Left ventricle myocardium superior (tissue), 1 donor: ENCODE results near the gene PPP1R9A. TPM values are rescaled to one million over a fixed set of nuclear protein-coding genes. Genes with fewer than 3 reads are reported as not detected.

Experiments used
- ATAC-seq: fragments of 200-7000 bp; cut with Tn5 transposase; one replicate; pipeline ENCODE4 v1.9.1; 2020; ENCODE audit warnings: mild to moderate bottlenecking, moderate library complexity
- DNase-seq: peaks from one replicate; pipeline ENCODE4 v3.0.0-alpha.2; 2020
- intact Hi-C: fragments of 100-400 bp; cut with micrococcal nuclease; formaldehyde crosslinking; loops from one replicate; pipeline ENCODE4 v1.11.0; 2022
- total RNA-seq: library from RNA; stranded (reverse); fragmentation: NEBNext Ultra II Directional; extraction: Animal tissue kit (Norgen Biotek cat#: 25700); gene quantifications from one replicate; pipeline ENCODE4 v1.2.1, GENCODE V29; 2021
- donor health status: DM: no; HTN: yes; CAD: no; lungs with severe emphysema.

Gene PPP1R9A
- total RNA-seq, 1 donor from 2014 or later, result 26.0 TPM

DNA sequence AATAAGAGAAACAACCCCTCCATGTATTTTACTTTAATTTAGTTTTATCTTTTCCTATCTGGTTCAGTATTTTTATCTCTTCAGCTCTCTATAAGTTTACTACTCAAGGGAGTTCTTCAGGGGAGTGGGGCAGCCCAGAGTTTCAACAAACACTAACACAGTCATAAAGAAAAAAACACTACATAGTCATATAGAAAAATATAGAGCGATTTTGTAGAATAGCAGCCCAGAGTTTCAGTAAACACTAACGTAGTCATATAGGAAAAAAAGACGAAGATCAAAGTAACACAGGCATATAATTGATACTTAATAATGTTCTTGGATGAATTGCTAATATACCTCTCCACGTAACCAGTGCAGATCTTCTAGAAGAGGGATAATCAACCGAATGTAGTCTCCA lies 362.2 kb downstream of the PPP1R9A start:
- ATAC-seq, result no peak
- intact Hi-C loops, result no loop called here
- no peak for DNase-seq

GRCh38 chr7:95276114-95276513 lies 368.7 kb downstream of the PPP1R9A start:
- ATAC-seq (no peak), DNase-seq (no peak)
- intact Hi-C loops, result no loop called here

DNA sequence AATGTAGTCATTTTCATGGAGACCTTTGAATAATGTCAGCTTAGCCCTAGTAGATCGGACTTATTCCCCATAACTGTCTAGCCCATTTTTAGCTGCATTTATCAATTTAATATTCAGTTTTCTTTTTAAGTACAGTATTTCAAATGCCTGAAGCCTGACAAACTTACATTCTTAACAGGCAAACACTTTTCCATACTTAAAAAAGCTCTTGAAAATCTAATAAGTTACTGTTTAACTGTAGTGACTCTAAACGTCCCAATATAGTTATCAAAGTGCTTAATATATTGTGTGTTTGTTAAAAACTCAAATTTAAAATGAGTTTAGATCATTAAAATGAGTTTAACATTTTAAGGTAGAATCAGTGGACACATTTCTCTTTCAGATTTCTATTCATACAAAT lies 372.0 kb downstream of the PPP1R9A start:
- DNase-seq, result no peak
- intact Hi-C loops, result no loop called here
- ATAC-seq, result no peak

DNA sequence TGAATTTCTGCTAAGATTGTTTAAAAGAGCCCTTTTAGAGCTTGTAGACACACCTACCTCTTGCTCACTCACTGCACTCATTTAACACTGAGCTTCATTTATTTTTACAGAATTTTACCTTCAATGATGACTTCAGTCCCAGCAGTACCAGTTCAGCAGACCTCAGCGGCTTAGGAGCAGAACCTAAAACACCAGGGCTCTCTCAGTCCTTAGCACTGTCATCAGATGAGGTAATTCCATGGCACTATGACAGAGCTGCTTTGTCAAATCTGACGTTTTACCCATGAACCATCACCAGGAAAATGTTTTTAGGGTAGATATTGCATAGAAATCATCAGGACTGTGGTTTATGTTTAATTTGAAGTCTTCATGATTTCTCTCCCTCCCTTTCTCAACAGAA lies 378.7 kb downstream of the PPP1R9A start:
- DNase-seq, result no peak

DNA sequence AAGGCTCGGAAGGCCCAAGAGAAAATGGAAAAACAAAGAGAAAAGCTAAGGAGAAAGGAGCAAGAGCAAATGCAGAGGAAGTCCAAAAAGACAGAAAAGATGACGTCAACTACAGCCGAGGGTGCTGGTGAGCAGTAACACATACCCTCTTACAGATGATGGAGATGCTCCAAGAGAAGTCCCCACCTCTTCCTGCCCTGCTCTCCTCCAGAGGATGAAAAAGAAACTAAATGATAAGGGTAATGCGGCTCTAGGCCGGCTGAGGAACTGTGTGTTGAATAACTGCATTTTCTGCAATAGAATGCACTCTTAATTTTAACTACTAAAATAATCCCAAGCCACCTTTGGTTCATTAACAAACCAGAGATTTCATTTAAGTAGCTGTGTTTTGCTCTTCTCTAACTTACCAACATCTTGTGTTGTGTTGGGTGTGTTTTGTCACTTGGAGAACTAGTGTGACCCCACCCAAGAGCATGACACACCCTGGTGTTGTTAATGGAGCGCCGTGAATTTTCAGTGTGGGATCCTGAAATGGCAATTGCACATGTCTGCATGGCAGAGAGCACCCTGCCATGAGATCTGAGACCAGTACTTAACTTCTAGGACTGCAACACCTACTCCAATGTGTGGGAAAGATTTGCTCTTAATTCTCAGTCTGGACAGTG lies 382.9 kb downstream of the PPP1R9A start:
- no peak for DNase-seq
- intact Hi-C loops, result no loop called here
- no peak for ATAC-seq

More for the DNA sequence above, 378.7 kb downstream of the PPP1R9A start:
- ATAC-seq, result no peak
- intact Hi-C loops, result no loop called here

DNA sequence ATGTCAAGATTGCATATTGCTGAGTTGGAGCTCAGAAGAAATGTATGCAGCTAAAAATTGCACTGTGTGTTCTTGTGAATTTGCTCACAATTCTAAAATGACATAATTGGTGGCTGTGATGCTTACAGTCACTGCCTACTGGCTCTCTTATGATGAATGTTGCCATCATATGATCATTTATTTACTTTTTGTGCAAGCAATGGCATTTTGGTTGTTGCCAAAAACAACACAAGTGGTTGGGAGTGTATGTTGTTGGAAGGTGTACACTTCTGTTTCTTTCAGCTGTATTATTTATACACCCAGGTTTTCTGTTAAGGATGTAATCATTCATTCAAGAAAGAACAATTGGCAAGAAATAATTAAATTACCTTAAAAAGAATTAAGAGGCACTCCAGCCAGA lies 388.0 kb downstream of the PPP1R9A start:
- DNase-seq (no peak), ATAC-seq (no peak)
- intact Hi-C loops, result no loop called here

DNA sequence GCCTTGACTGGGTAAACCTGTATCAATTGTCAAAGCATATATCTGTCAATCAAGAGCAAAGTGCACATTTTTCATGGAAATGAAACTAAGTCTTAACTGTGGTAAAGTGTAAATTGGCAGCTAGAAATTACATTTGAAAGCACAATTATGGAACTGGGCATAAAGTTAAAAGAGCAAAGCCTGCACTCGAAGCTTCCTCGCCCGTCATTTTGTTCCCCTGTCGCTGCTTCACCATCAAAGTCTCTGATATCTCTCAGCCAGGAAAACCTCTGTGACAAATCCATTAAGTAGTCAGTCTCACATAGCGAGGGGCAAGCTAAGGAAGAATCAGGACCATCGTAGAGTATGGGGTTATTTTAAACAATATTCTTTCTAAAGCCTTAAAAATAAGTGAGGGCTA lies 389.1 kb downstream of the PPP1R9A start:
- DNase-seq, result no peak
- intact Hi-C loops, result no loop called here
- no peak for ATAC-seq

- DNase-seq (no peak), ATAC-seq (no peak)
- intact Hi-C loops, result no loop called here
Observed at GRCh38 chr7:95297041-95297440, 389.6 kb downstream of the PPP1R9A start.

- intact Hi-C loops, result no loop called here
- DNase-seq, result no peak
- no peak for ATAC-seq
Observed at GRCh38 chr7:95298091-95298490, 390.7 kb downstream of the PPP1R9A start.

GRCh38 chr7:95303013-95303905 lies 395.9 kb downstream of the PPP1R9A start:
- DNase-seq (no peak), ATAC-seq (no peak)
- intact Hi-C loops, result no loop called here

- ATAC-seq (no peak), DNase-seq (no peak)
- intact Hi-C loops, result no loop called here
Observed at GRCh38 chr7:95304990-95305389, 397.6 kb downstream of the PPP1R9A start.

DNA sequence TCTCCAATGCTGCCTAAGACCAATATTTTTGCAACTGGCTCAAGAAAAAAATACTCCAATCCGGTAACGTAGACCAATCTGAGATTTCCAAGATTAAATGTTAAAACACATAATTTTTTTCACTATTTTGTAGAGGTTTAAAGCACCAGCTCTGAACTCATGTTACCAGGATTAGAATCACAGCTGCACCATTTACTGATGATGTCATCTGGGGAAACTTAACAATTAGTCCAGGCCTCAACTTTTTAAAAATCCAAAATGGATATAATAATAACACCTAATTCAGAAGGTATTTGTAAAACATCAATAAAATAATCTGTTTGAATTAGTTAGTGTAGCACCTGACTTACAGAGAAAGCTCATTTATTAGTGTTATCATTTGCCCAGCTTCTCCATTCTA lies 402.6 kb downstream of the PPP1R9A start:
- no peak for DNase-seq
- ATAC-seq, result no peak
- intact Hi-C loops, result loop anchor here (10.0 kb wide), 1 partner anchor 165 kb away; no protein-coding TSS in a partner anchor

GRCh38 chr7:95311389-95311788 lies 404.0 kb downstream of the PPP1R9A start:
- ATAC-seq, result no peak
- intact Hi-C loops, result loop anchor here (10.0 kb wide), 1 partner anchor 163 kb away; no protein-coding TSS in a partner anchor
- DNase-seq, result no peak

DNA sequence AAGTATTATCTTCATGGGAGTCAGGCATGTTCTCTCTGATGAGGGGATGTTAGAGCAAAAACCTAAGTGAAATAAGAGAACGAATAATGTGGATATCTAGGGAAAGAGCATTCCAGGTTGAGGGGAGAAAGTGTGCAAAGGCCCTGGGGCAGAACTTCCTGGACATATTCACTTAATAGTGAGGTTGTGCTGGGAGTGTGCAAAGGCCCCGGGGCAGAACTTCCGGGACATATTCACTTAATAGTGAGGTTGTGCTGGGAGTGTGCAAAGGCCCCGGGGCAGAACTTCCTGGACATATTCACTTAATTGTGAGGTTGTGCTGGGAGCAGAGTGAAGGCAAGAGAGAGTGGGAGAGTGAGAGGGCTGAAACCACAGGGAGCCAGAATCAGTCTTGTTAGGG lies 405.2 kb downstream of the PPP1R9A start:
- ATAC-seq, result no peak
- DNase-seq, result no peak
- intact Hi-C loops, result loop anchor here (10.0 kb wide), 1 partner anchor 162 kb away; no protein-coding TSS in a partner anchor

DNA sequence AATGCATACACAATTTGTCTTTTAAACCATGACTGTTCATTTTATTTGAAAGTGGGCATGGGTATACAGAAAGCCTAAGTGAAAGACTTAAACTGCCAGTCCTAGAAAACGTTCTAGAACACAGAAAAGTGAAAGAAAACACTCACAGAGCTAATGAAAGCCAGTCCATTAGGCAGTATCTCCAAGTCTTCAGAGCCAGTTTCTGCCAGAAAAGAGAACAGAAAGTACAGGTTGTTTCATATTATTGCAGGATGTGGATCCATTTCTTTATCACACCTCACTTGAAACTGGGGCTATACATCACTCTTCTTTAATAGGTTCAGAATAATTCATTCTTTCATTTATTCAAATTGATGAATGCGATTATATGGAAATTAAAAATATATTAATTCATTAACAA lies 409.2 kb downstream of the PPP1R9A start:
- no peak for ATAC-seq
- DNase-seq, result no peak
- intact Hi-C loops, result loop anchor here (10.0 kb wide), 1 partner anchor 158 kb away; no protein-coding TSS in a partner anchor

DNA sequence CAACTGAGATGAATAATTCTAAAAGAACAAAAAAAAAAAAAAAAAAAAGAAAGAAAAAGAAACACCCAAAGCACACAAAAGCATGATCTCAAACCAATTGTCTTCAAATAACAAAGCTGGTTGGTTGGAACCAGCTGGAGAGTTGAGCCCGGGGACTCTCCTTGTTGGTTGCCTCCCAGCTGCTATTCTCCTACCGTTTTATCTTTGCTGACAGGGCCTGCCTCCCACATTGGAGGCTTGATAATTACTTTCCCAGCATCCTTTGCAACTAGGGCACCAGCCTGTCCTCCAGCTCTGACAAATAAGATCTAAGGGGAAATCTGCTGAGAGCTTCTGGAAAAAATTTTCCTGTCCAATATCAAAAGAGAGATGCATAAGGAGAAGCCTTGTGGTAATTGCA lies 410.2 kb downstream of the PPP1R9A start:
- intact Hi-C loops, result loop anchor here (10.0 kb wide), 1 partner anchor 157 kb away; no protein-coding TSS in a partner anchor
- no peak for DNase-seq
- ATAC-seq, result no peak

DNA sequence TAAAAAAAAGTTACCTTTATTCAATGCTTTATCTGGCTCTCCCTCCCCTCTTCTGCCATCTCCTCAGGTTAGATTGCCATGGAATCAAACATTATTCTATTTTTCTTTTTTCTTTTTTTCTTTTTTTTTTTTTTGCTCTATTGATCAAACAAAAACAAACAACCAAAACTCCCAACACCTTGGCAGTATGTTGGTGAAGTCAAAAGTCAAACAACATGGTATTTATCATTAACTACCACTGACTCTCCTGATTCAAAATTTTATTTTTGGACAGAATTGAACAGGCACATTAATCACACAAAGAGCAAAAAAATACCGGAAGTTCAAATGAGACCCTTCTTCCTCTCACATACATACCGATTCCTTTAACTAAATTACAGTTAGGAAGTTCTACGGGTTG lies 410.6 kb downstream of the PPP1R9A start:
- intact Hi-C loops, result loop anchor here (10.0 kb wide), 1 partner anchor 157 kb away; no protein-coding TSS in a partner anchor
- no peak for ATAC-seq

GRCh38 chr7:95318501-95319100 lies 411.2 kb downstream of the PPP1R9A start:
- no peak for DNase-seq
- intact Hi-C loops, result loop anchor here (10.0 kb wide), 1 partner anchor 156 kb away; no protein-coding TSS in a partner anchor
- no peak for ATAC-seq

More for the DNA sequence above, 410.6 kb downstream of the PPP1R9A start:
- DNase-seq, result no peak

DNA sequence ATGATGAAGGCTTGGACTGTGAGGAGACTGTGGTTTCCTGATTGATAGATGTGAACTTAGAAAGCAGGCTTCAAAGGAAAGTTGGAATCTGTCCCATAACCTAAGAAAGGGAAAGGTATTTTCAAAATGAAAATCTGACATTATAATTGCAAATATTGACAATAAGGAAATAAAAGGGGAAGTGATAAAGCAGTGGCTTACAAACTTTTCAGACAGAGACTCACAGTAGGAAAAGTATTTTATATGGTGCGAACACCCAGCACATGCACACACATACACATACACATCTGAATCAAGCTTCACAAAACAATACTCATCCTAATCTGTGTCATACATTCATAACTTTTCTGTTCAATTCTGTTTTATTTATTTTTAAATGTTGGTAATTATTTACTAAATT lies 412.2 kb downstream of the PPP1R9A start:
- DNase-seq, result no peak
- intact Hi-C loops, result loop anchor here (10.0 kb wide), 1 partner anchor 155 kb away; no protein-coding TSS in a partner anchor
- no peak for ATAC-seq

DNA sequence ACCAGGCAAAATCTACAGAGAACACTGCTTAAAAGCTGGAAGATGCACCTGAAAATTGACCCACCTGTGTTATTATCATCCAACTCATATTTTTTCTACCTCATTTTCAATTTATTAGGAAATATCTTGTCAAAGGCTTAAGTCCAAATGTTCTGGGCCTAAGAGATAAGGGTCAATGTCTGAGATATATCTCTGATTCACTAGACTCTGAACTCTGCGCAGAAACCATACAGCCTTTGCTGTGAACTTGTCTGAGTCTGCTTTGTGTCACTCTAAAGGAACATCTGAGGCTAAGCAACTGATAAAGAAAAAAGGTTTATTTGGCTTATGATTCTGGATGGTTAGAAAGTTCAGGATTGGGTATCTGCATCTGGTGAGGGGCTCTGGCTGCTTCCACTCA lies 413.3 kb downstream of the PPP1R9A start:
- DNase-seq (no peak), ATAC-seq (no peak)
- intact Hi-C loops, result no loop called here
